SH-SY5Y (cell line): ENCODE measurements around the gene ITSN1.

Experiments used
- GATA2 ChIP-seq: IDR thresholded peaks from 2 replicates; pipeline ENCODE4 v1.6.1; 2011; ENCODE audit warnings: mild to moderate bottlenecking, low read depth, low read length
- GATA3 ChIP-seq: IDR thresholded peaks from 2 replicates; pipeline ENCODE4 v1.6.1; 2011; ENCODE audit warnings: low read depth, mild to moderate bottlenecking, low read length, moderate library complexity

GRCh38 chr21:33938381-33938780 lies 296.1 kb downstream of the ITSN1 start:
- TF ChIP-seq GATA2 (no peak), GATA3 (no peak)
